A549 (cell line): Measurements from ENCODE around the gene DMGDH. TPM values are rescaled to one million over a fixed set of nuclear protein-coding genes. Genes with fewer than 3 reads are reported as not detected.

Experiments
- ATAC-seq, 2 experiments: fragments of 200-7000 bp in 1 of 2; fragments of >200 bp in 1 of 2; cut with Nextera tagmentation in 1 of 2; cut with Tn5 transposase in 1 of 2; 3 replicates each; pipeline versions ENCODE4 v1.8.0 to v1.9.1; 2018 to 2020; ENCODE audit warnings: mild to moderate bottlenecking in 1 of 2, moderate library complexity in 1 of 2
- CTCF ChIA-PET: fragments of 300-600 bp; sonication (Branson Sonifier 250); formaldehyde crosslinking; extraction: SDS; loops from one replicate; lab custom pipeline; 2021; ENCODE audit warnings: antibody characterized with exemption, inconsistent platforms; lab: Yijun Ruan, JAX
- POLR2A ChIA-PET: fragments of 350-600 bp; formaldehyde crosslinking; extraction: SDS; loops from one replicate; lab custom pipeline; 2021; ENCODE audit warnings: antibody characterized with exemption, inconsistent platforms; lab: Yijun Ruan, JAX
- DNase-seq, 2 experiments: peaks; one replicate each; pipeline versions ENCODE4 v3.0.0 to v3.0.0-alpha.2; 2011 to 2016; ENCODE audit warnings: low read depth in 1 of 2, low spot score in 1 of 2
- FAIRE-seq: peaks from 2 replicates; lab custom pipeline; 2011; peaks lifted over from hg19 to GRCh38; lab: Jason Lieb, UNC
- H3K27ac ChIP-seq, 2 experiments: fragments of >200 bp; sonication (Bioruptor Twin); formaldehyde crosslinking; 3 replicates each; pipeline ENCODE4 v1.5.1; 2016 to 2017
- H3K4me1 ChIP-seq: fragments of >200 bp; sonication (Bioruptor Twin); formaldehyde crosslinking; 3 replicates; pipeline ENCODE4 v1.6.1; 2016
- H3K4me2 ChIP-seq: fragments of >200 bp; sonication (Bioruptor Twin); formaldehyde crosslinking; 3 replicates; pipeline ENCODE4 v1.6.1; 2016
- H3K4me3 ChIP-seq: fragments of >200 bp; sonication (Bioruptor Twin); formaldehyde crosslinking; 3 replicates; pipeline ENCODE4 v1.5.1; 2016
- H3K9me3 ChIP-seq: fragments of >200 bp; sonication (Bioruptor Twin); formaldehyde crosslinking; 3 replicates; pipeline ENCODE4 v1.6.1; 2016
- BHLHE40 ChIP-seq: IDR thresholded peaks from 2 replicates; pipeline ENCODE4 v1.6.1; 2012; ENCODE audit warnings: low read depth, low read length, inconsistent platforms
- CHD4 ChIP-seq: fragments of 200-600 bp; sonication (generic); IDR thresholded peaks from 2 replicates; pipeline ENCODE4 v1.6.1; 2016; ENCODE audit warnings: antibody characterized with exemption, mild to moderate bottlenecking, borderline replicate concordance
- CTCF ChIP-seq: fragments of >200 bp; sonication (Bioruptor Twin); formaldehyde crosslinking; IDR thresholded peaks from 3 replicates; pipeline ENCODE4 v1.5.1; 2016
- E2F6 ChIP-seq: IDR thresholded peaks from 2 replicates; pipeline ENCODE4 v1.6.1; 2012; ENCODE audit warnings: low read depth, borderline replicate concordance
- ELK1 ChIP-seq: fragments of 150-350 bp; IDR thresholded peaks from 2 replicates; pipeline ENCODE4 v1.6.1; 2014; ENCODE audit warnings: low read depth, mild to moderate bottlenecking, low read length
- FOSB ChIP-seq: fragments of 250-450 bp; sonication (Bioruptor Pico); IDR thresholded peaks from 2 replicates; pipeline ENCODE4 v1.5.0; 2020; ENCODE audit warnings: mild to moderate bottlenecking, moderate library complexity
- HEYL ChIP-seq: fragments of 250-450 bp; sonication (Bioruptor Pico); IDR thresholded peaks from 2 replicates; pipeline ENCODE4 v1.8.0; 2021; ENCODE audit warnings: mild to moderate bottlenecking, moderate library complexity
- HOXB5 ChIP-seq: fragments of 250-450 bp; sonication (Bioruptor Pico); IDR thresholded peaks from 2 replicates; pipeline ENCODE4 v1.5.0; 2020; ENCODE audit warnings: mild to moderate bottlenecking, moderate library complexity
- JUNB ChIP-seq: fragments of >200 bp; sonication (Bioruptor Twin); formaldehyde crosslinking; IDR thresholded peaks from 2 replicates; pipeline ENCODE4 v1.6.1; 2016
- KDM1A ChIP-seq: fragments of 200-600 bp; sonication (generic); IDR thresholded peaks from 2 replicates; pipeline ENCODE4 v1.6.1; 2016; ENCODE audit warnings: low read depth, mild to moderate bottlenecking
- NPAS2 ChIP-seq: fragments of 250-450 bp; sonication (Bioruptor Pico); IDR thresholded peaks from 2 replicates; pipeline ENCODE4 v1.8.0; 2022; ENCODE audit warnings: mild to moderate bottlenecking, moderate library complexity, borderline replicate concordance
- NR3C1 ChIP-seq: fragments of >200 bp; sonication (Bioruptor Twin); formaldehyde crosslinking; IDR thresholded peaks from 3 replicates; pipeline ENCODE4 v1.6.1; 2017
- PBX3 ChIP-seq: IDR thresholded peaks from 2 replicates; pipeline ENCODE4 v1.6.1; 2012
- POLR2AphosphoS2 ChIP-seq: conservative IDR thresholded peaks from 2 replicates; pipeline ENCODE4 v1.6.1; 2012; ENCODE audit warnings: low read length, improper control_type of control experiment, inconsistent platforms
- RAD21 ChIP-seq, 2 experiments: fragments of >200 bp in 1 of 2; sonication (Bioruptor Twin) in 1 of 2; formaldehyde crosslinking in 1 of 2; IDR thresholded peaks in 1 of 2; conservative IDR thresholded peaks in 1 of 2; 2 replicates in 1 of 2; 3 replicates in 1 of 2; pipeline ENCODE4 v1.6.1; 2012 to 2018; ENCODE audit warnings: inconsistent platforms in 1 of 2
- RARB ChIP-seq: fragments of 250-450 bp; sonication (Bioruptor Pico); IDR thresholded peaks from 2 replicates; pipeline ENCODE4 v1.8.0; 2021; ENCODE audit warnings: mild to moderate bottlenecking, moderate library complexity
- SMC3 ChIP-seq: fragments of >200 bp; sonication (Bioruptor Twin); formaldehyde crosslinking; IDR thresholded peaks from 3 replicates; pipeline ENCODE4 v1.6.1; 2018; ENCODE audit warnings: inconsistent platforms
- SREBF2 ChIP-seq: fragments of 450-650 bp; IDR thresholded peaks from 2 replicates; pipeline ENCODE4 v1.6.1; 2014; ENCODE audit warnings: mild to moderate bottlenecking, moderate library complexity
- USF2 ChIP-seq: fragments of 450-650 bp; IDR thresholded peaks from 2 replicates; pipeline ENCODE4 v1.6.1; 2014; ENCODE audit warnings: antibody characterized with exemption
- ZC3H11A ChIP-seq: fragments of 450-650 bp; IDR thresholded peaks from 2 replicates; pipeline ENCODE4 v1.6.1; 2014; ENCODE audit warnings: antibody characterized with exemption, mild to moderate bottlenecking
- WGBS: methylation state at CpG from one replicate; pipeline ENCODE4 v1.1.6; 2017; ENCODE audit errors: missing lambda C conversion rate; 5-methylcytosine and 5-hydroxymethylcytosine counted together
- polyA plus RNA-seq, 4 experiments: library from polyadenylated mRNA; depleted of rRNA in 3 of 4; stranded (reverse); fragments of >200 nt; fragmentation: RNase III in 1 of 4; extraction: RNeasy Plus Mini Kit Qiagen cat#74134 plus additional on column Dnase treatment in 1 of 4; gene quantifications; 2 replicates in 3 of 4; 3 replicates in 1 of 4; pipeline ENCODE4 v1.2.3, GENCODE V29; 2011 to 2017

DMGDH gene
- polyA plus RNA-seq, 2 of the 4 experiments (the other 2 are of a cell fraction) = 2.2 TPM; not detected in 1

GRCh38 chr5:79022771-79023170 lies 46.7 kb downstream of the DMGDH start:
- ChIA-PET POLR2A (interaction anchor here (1.3 kb wide), 1 partner anchor 41 kb away, joined by 3 read pairs; no protein-coding TSS in a partner anchor), CTCF (interaction anchor here (0.7 to 10.6 kb wide), 16 partner anchors 12 to 1061 kb away, joined by 3 to 354 read pairs (median 10); no protein-coding TSS in a partner anchor)
- DNase-seq (no peak), FAIRE-seq (no peak), ATAC-seq (no peak)
- TF ChIP-seq PBX3 (no peak), ELK1 (no peak), CHD4 (no peak), RARB (no peak), HOXB5 (CRISPR knock-in tag) (no peak), POLR2AphosphoS2 (no peak), KDM1A (no peak), SREBF2 (no peak), FOSB (CRISPR knock-in tag) (no peak), ZC3H11A (no peak)
- no peak overlapping the region for H3K4me3 ChIP-seq
- peaks cover 15% of the 10 kb centered on the region; the same call in 2 of the 3 replicates for H3K4me1 ChIP-seq
- H3K9me3 ChIP-seq = no peaks in the 10 kb centered on the region
- H3K4me2 ChIP-seq = no peak overlapping the region
- WGBS = 22% methylated on average over 2 of the region's 2 CpGs
- H3K27ac ChIP-seq = no peak overlapping the region

- Histone ChIP-seq H3K4me3 (no peak overlapping the region), H3K27ac (no peak overlapping the region), H3K9me3 (no peaks in the 10 kb centered on the region), H3K4me1 (peaks cover 15% of the 10 kb centered on the region; the same call in 2 of the 3 replicates), H3K4me2 (peak overlapping the region; percentile 55)
- DNase-seq (no peak), ATAC-seq (no peak), FAIRE-seq (no peak)
- CTCF ChIA-PET = interaction anchor here (0.6 to 10.6 kb wide), 31 partner anchors 7 to 1062 kb away, joined by 3 to 354 read pairs (median 5); partner anchors contain the start of gene ARSB
- WGBS = 45% methylated on average over 4 of the region's 4 CpGs
- POLR2A ChIA-PET = interaction anchor here (1.3 kb wide), 1 partner anchor 40 kb away, joined by 3 read pairs; no protein-coding TSS in a partner anchor
- no peak for TF ChIP-seq FOSB (CRISPR knock-in tag)
- no peak for TF ChIP-seq HEYL (CRISPR knock-in tag)
- no peak for TF ChIP-seq NR3C1
- TF ChIP-seq BHLHE40 = no peak
- no peak for TF ChIP-seq USF2
- no peak for TF ChIP-seq E2F6
- no peak for TF ChIP-seq JUNB
Observed at GRCh38 chr5:79021753-79022152, 47.7 kb downstream of the DMGDH start.

- WGBS = 11% methylated on average over 14 of the region's 14 CpGs
- Histone ChIP-seq H3K4me2 (peak overlapping the region; percentile 55), H3K4me1 (peaks cover 15% of the 10 kb centered on the region; the same call in 2 of the 3 replicates)
- peak; percentile 67 for FAIRE-seq
- peak; percentile 88 to 92; a peak in 5 of 6 replicates for ATAC-seq
- CTCF ChIA-PET = interaction anchor here (0.5 to 10.6 kb wide), 51 partner anchors 8 to 1064 kb away, joined by 3 to 354 read pairs (median 4); partner anchors contain the start of genes ARSB, BHMT2 and DMGDH
- TF ChIP-seq NPAS2 (no peak), SMC3 (peak; percentile 80), RAD21 (conservative IDR thresholded peaks at IDR 0.05 in 1 of 2, IDR thresholded peaks at IDR 0.05 in 1 of 2) (peak; percentile 82 to 86), CTCF (peak; percentile 91)
- TF ChIP-seq, all 56 proteins: peak for 3
- peak; percentile 28 to 66 for DNase-seq
- POLR2A ChIA-PET = interaction anchor here (1.0 to 1.8 kb wide), 3 partner anchors 36 to 112 kb away, joined by 3 to 13 read pairs (median 6); partner anchors contain the start of gene ARSB
- Histone ChIP-seq H3K4me3 (no peak overlapping the region), H3K27ac (no peak overlapping the region), H3K9me3 (no peaks in the 10 kb centered on the region)
Observed at GRCh38 chr5:79020861-79021561, 48.5 kb downstream of the DMGDH start.
